Left lung (tissue), 10 donors: ENCODE measurements around the gene SLC22A1. TPM values are rescaled to one million over a fixed set of nuclear protein-coding genes. Genes with fewer than 3 reads are reported as not detected.
"Not testable (repeated sequence)": the region's sequence is repeated elsewhere in the genome, so short reads cannot be mapped to it uniquely, and the experiment has no call there.

Experiments used
- ATAC-seq: fragments of 200-7000 bp; cut with Tn5 transposase; one replicate; pipeline ENCODE4 v1.9.1; 2020; ENCODE audit warnings: moderate library complexity
- DNase-seq, 4 donors: peaks; one replicate each; pipeline ENCODE4 v3.0.0-alpha.2; 2013 to 2020
- H3K27ac ChIP-seq, 2 donors: fragments of 200-600 bp; sonication (generic) in 1 of 2; one replicate each; pipeline versions ENCODE4 v1.5.0 to v1.8.0; 2020 to 2021
- H3K27me3 ChIP-seq, 2 donors: fragments of 200-600 bp; sonication (generic) in 1 of 2; one replicate each; pipeline versions ENCODE4 v1.5.0 to v1.8.0; 2020 to 2021
- H3K36me3 ChIP-seq, 2 donors: fragments of 200-600 bp; sonication (generic) in 1 of 2; one replicate each; pipeline versions ENCODE4 v1.5.0 to v1.8.0; 2020 to 2021
- H3K4me1 ChIP-seq, 2 donors: fragments of 200-600 bp; one replicate each; pipeline ENCODE4 v1.8.0; 2021
- H3K4me3 ChIP-seq, 2 donors: fragments of 200-600 bp; sonication (generic) in 1 of 2; one replicate each; pipeline versions ENCODE4 v1.5.0 to v1.8.0; 2020 to 2021; ENCODE audit warnings: mild to moderate bottlenecking in 1 of 2
- H3K9me3 ChIP-seq, 2 donors: fragments of 200-600 bp; sonication (generic) in 1 of 2; one replicate each; pipeline versions ENCODE4 v1.5.0 to v1.8.0; 2020 to 2021
- CTCF ChIP-seq, 2 donors: fragments of 200-600 bp; sonication (generic) in 1 of 2; IDR thresholded peaks; one replicate each; pipeline versions ENCODE4 v1.5.0 to v1.8.0; 2021; ENCODE audit warnings: antibody characterized with exemption in 2 of 2
- intact Hi-C, 2 donors: fragments of 100-400 bp; cut with DNase I; formaldehyde crosslinking; loops; one replicate each; pipeline versions ENCODE4 v1.11.2 to v1.14.2; 2022
- polyA plus RNA-seq, 6 donors: library from polyadenylated mRNA; unstranded; fragments of 120-200 nt; gene quantifications; one replicate each; pipeline ENCODE4 v1.2.1, GENCODE V29; 2013; ENCODE audit not compliant: insufficient read length in 6 of 6
- total RNA-seq, 2 donors: library from RNA; stranded (reverse); fragmentation: NEBNext Ultra II Directional; extraction: Animal tissue kit (Norgen Biotek cat#: 25700); gene quantifications; one replicate each; pipeline ENCODE4 v1.2.1, GENCODE V29; 2021
- donor health status: DM: no; HTN: yes; CAD: no.
- donor health status: DM: no; HTN: no; CAD: no.

The SLC22A1 gene
- total and polyA plus RNA-seq, 8 donors = 0.24 to 2.7 (median 0.45) TPM

- Histone ChIP-seq H3K4me1 (no peaks in the 10 kb centered on the region), H3K9me3 (no peaks in the 10 kb centered on the region), H3K27ac (no peak overlapping the region), H3K36me3 (peaks cover 0 to 83% of the 10 kb centered on the region in 2 donors), H3K4me3 (no peak overlapping the region), H3K27me3 (no peaks in the 10 kb centered on the region)
- DNase-seq = no peak
- intact Hi-C loops = no loop called here
- TF ChIP-seq CTCF (IDR thresholded peaks at IDR 0.05) = no peak
- ATAC-seq = no peak
Measured at GRCh38 chr6:160106701-160107100, 14.9 kb upstream of the SLC22A1 start.

GRCh38 chr6:160108077-160108476 is 13.5 kb upstream of the SLC22A1 start:
- Histone ChIP-seq H3K27me3 (no peaks in the 10 kb centered on the region), H3K4me3 (no peak overlapping the region), H3K9me3 (no peaks in the 10 kb centered on the region), H3K4me1 (no peaks in the 10 kb centered on the region), H3K36me3 (peaks cover 0 to 70% of the 10 kb centered on the region in 2 donors), H3K27ac (no peak overlapping the region)
- DNase-seq = no peak
- ATAC-seq = no peak
- no peak for TF ChIP-seq CTCF (IDR thresholded peaks at IDR 0.05)
- intact Hi-C loops = no loop called here

GRCh38 chr6:160110586-160111123 is 11.0 kb upstream of the SLC22A1 start:
- Histone ChIP-seq H3K27ac (no peak overlapping the region), H3K9me3 (no peaks in the 10 kb centered on the region), H3K36me3 (peaks cover 0 to 52% of the 10 kb centered on the region in 2 donors), H3K4me3 (no peak overlapping the region), H3K27me3 (no peaks in the 10 kb centered on the region), H3K4me1 (no peaks in the 10 kb centered on the region)
- intact Hi-C loops = no loop called here
- ATAC-seq (no peak), DNase-seq (no peak)
- no peak for TF ChIP-seq CTCF (IDR thresholded peaks at IDR 0.05)

- DNase-seq = no peak
- H3K4me3 ChIP-seq = no peak overlapping the region
- no peaks in the 10 kb centered on the region for H3K4me1 ChIP-seq
- H3K27ac ChIP-seq = no peak overlapping the region
- ATAC-seq = no peak
- H3K27me3 ChIP-seq = no peaks in the 10 kb centered on the region
- peaks cover 0 to 48% of the 10 kb centered on the region in 2 donors for H3K36me3 ChIP-seq
- H3K9me3 ChIP-seq = no peaks in the 10 kb centered on the region
- TF ChIP-seq CTCF (IDR thresholded peaks at IDR 0.05) = no peak
- intact Hi-C loops = no loop called here
Measured at GRCh38 chr6:160111806-160112205, 9.8 kb upstream of the SLC22A1 start.

GRCh38 chr6:160112628-160113299 is 8.9 kb upstream of the SLC22A1 start:
- no peak for ATAC-seq
- TF ChIP-seq CTCF (IDR thresholded peaks at IDR 0.05) = no peak
- Histone ChIP-seq H3K9me3 (peaks cover 0 to 6% of the 10 kb centered on the region in 2 donors), H3K36me3 (peaks cover 0 to 46% of the 10 kb centered on the region in 2 donors), H3K4me3 (no peak overlapping the region), H3K4me1 (no peaks in the 10 kb centered on the region), H3K27ac (no peak overlapping the region), H3K27me3 (no peaks in the 10 kb centered on the region)
- no peak for DNase-seq
- intact Hi-C loops = no loop called here

- DNase-seq, intact Hi-C loops: not testable (repeated sequence)
Measured at GRCh38 chr6:160114536-160114935, 7.1 kb upstream of the SLC22A1 start.

More at GRCh38 chr6:160114536-160114935, 7.1 kb upstream of the SLC22A1 start:
- peaks cover 0 to 36% of the 10 kb centered on the region in 2 donors for H3K36me3 ChIP-seq
- H3K4me3 ChIP-seq, H3K27me3 ChIP-seq, H3K4me1 ChIP-seq, H3K9me3 ChIP-seq, ATAC-seq, H3K27ac ChIP-seq: not testable (repeated sequence)
